ENCODE data around the gene ADAM19.

ADAM19 gene

GRCh38 chr5:157469687-157470086, 105.9 kb downstream of the ADAM19 start:
- TF ChIP-seq, protein P1, sequence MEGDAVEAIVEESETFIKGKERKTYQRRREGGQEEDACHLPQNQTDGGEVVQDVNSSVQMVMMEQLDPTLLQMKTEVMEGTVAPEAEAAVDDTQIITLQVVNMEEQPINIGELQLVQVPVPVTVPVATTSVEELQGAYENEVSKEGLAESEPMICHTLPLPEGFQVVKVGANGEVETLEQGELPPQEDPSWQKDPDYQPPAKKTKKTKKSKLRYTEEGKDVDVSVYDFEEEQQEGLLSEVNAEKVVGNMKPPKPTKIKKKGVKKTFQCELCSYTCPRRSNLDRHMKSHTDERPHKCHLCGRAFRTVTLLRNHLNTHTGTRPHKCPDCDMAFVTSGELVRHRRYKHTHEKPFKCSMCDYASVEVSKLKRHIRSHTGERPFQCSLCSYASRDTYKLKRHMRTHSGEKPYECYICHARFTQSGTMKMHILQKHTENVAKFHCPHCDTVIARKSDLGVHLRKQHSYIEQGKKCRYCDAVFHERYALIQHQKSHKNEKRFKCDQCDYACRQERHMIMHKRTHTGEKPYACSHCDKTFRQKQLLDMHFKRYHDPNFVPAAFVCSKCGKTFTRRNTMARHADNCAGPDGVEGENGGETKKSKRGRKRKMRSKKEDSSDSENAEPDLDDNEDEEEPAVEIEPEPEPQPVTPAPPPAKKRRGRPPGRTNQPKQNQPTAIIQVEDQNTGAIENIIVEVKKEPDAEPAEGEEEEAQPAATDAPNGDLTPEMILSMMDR (IDR thresholded peaks at IDR 0.05; ENCODE audit: insufficient read depth, low read depth, low read length, missing control alignments) = no peak
- no peak for DNase-seq (ENCODE audit: low read depth)

DNA sequence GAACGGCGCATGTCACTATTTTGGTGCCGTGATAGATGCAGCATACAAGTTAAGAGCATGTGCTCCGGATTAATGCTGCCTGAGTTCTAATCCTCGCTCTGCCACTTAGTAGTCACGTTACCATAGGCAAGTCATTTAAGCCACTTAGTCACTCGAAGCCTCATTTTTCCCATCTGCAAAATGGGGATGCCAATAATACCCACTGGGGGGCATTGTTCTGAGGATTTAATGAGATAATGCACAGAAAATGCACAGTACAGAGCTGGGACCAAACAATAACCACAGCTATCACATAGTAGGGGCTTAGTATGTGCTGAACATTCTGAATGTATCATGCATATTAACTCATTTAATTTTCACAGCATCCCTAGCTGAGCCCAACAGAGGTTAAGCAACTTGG, 106.5 kb downstream of the ADAM19 start:
- H3K4me3 ChIP-seq (ENCODE audit: low read depth, low read length) = no peak overlapping the region
- DNase-seq (ENCODE audit: low read depth) = peak; percentile 21
- TF ChIP-seq, protein P1 (IDR thresholded peaks at IDR 0.05; ENCODE audit: insufficient read depth, low read depth, low read length, missing control alignments) = peak; percentile 14

More at GRCh38 chr5:157469687-157470086, 105.9 kb downstream of the ADAM19 start:
- no peak overlapping the region for H3K4me3 ChIP-seq (ENCODE audit: low read depth, low read length)

DNA sequence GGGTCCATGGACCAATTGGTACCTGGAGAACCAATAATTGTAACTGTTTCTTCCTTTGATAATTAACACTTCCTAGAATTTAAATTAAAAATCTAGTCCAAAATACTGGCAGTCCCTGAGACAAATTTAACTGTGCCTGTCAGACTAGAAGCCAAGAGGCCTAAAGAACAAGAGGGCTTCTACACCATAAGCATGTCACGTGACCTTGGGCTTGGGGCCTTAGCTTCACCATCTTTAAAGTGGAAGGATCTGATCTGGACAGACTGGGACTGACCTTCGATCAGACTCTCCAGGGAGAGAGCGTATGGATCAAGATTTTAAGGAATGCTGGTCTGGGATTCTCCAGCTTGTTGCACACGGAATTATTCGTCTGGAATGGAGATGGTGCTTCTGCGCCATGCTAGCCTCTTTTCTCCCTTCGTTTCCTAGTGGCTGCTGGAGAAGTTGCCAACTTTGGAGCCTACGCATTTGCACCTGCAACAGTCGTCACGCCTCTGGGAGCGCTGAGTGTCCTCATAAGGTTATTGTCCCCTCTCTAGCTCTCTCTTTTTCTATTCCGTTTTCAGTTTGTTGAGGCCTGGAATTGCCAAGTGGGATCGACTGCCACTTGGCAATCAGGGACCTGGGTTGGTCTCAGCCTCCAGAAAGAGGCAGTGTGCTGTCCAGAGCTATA, 107.1 kb downstream of the ADAM19 start:
- DNase-seq (ENCODE audit: low read depth) = no peak
- no peak overlapping the region for H3K4me3 ChIP-seq (ENCODE audit: low read depth, low read length)
- TF ChIP-seq, protein P1 (IDR thresholded peaks at IDR 0.05; ENCODE audit: insufficient read depth, low read depth, low read length, missing control alignments) = no peak

GRCh38 chr5:157464519-157465171, 110.9 kb downstream of the ADAM19 start:
- no peak overlapping the region for H3K4me3 ChIP-seq (ENCODE audit: low read depth, low read length)
- DNase-seq (ENCODE audit: low read depth) = peak; percentile 79

DNA sequence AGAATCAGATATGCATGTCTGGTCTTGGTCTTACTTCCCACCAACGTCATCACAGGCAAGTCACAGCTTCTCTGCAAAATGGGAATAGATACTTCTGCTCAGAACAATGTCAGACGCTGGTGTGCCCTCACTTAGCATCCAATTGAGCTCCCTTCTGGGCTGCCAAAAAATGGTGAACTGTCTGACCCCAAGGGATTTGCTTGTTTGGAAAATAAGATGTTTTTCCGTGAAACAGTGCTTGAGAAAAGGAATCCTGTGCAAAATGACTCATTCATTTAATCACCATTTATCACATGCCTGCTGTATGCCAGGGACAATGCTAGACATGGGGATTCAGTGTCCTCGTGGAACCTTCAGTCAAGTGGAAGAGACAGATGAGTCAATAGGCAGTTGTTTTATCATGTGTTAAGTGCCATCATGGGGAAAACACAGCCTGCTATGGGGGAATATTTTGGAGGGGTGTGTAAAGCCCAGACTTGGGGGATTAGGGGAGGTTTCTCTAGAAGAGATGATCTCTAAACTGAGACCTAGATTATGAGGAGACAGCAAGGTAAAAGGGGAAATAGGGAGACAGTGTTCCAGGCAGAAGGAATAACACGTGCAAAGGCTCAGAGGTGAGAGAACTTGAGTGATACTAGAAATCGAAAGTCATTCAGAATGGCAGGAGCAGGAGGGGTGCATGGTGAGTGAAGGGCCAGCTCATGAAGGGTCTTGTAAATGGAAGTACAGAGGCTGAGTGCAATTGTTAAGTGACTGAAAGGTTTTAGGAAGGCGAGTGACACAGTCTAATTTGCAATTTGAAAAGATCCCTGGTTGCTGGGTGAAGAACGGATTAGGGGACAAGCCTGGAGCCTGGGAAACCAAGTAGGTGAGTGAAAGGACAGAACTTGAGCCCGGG, 111.7 kb downstream of the ADAM19 start:
- TF ChIP-seq, protein P1 (IDR thresholded peaks at IDR 0.05; ENCODE audit: insufficient read depth, low read depth, low read length, missing control alignments) = no peak
- H3K4me3 ChIP-seq (ENCODE audit: low read depth, low read length) = no peak overlapping the region
- DNase-seq (ENCODE audit: low read depth) = peak; percentile 13

More at GRCh38 chr5:157464519-157465171, 110.9 kb downstream of the ADAM19 start:
- TF ChIP-seq, protein P1 (IDR thresholded peaks at IDR 0.05; ENCODE audit: insufficient read depth, low read depth, low read length, missing control alignments) = no peak

- TF ChIP-seq, protein P1 (IDR thresholded peaks at IDR 0.05; ENCODE audit: insufficient read depth, low read depth, low read length, missing control alignments) = no peak
- no peak overlapping the region for H3K4me3 ChIP-seq (ENCODE audit: low read depth, low read length)
- DNase-seq (ENCODE audit: low read depth) = no peak
Measured at GRCh38 chr5:157463081-157463480, 112.5 kb downstream of the ADAM19 start.
